Metanephros (tissue), 1 donor: ENCODE measurements around the gene PPIH. TPM values are rescaled to one million over a fixed set of nuclear protein-coding genes. Genes with fewer than 3 reads are reported as not detected.

Source experiments
- total RNA-seq: library from RNA; depleted of rRNA; stranded (reverse); fragments of >200 nt; gene quantifications from one replicate; pipeline ENCODE4 v1.2.3, GENCODE V29; 2014

The PPIH gene
- total RNA-seq, result 25.9 TPM

DNA sequence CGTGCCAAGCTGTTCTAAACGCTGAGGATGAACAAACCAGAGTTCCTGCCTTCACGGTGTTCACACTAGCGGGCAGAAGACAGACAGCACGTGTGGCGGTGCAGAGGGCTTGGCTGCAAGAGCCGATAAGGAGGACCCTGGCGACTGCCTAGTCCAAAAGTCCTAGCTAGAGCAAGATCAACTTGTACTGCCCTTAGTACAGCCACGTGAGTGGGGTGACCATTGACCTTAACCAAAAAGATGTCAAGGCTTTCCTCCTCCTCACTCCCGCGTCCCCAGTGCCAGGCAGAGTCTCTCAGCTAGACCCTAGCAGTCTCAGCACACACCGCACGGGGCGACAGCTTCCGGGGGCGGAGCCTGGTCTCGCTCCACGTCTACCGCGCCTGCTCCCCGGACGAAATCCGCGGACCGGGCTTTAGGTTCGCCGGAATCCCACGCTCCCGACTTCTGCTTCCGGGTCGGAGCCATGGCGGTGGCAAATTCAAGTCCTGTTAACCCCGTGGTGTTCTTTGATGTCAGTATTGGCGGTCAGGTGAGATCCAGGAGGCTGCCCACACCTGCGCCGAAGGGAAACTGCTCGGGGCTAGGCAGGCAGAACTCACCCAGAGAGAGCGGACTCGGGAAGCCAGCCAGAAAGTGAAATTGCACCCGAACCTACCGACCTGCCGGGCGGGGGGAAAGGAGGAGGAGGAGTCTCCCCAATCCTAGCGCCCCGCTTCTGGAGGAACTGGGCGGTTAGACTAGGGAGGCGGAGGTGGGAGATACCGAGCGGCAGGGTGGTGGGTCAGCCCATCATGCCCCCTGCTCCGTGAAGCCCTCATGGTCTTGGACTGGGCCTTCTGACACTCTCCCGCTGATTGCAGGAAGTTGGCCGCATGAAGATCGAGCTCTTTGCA lies at the start of gene PPIH:
TSS of gene PPIH (plus strand) at position 443 of the 896 bp plus-strand sequence. CDS start at position 467, 24 bp downstream.

DNA sequence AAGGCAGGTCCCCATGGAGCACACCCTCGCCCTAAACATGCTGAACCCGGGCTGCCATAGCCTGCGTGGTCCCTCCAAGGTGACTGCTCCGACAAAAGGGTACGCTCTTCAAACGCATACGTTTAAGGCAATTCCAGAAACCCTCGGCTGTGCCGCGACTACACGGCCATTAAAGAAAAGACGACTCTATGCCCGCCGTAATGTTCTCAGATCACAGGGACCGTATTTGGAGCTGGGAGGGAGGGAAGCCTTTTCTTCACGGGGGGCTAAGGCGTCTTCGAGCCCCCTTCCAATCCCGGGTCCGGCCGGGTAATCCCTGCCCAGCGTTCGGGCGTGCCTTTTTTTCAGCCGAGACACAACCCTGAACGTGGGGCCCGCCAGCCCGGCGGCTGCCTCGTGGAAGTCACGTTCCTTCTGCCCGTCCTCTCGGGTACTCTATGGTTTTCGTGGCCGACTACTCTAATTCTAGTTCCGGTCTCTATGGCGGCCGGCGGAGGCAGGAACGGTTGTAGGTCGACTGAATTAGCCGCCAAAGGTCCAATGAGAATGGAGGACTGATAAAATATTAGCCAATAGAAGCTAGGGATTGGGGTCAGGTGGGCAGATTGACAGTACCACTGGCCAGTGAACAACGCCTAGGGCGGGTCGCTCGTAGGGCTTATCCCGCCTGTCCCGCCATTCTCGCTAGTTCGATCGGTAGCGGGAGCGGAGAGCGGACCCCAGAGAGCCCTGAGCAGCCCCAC lies 23.7 kb downstream of the PPIH start, which contains the start of gene YBX1:
TSS of gene YBX1 (plus strand) at position 678 of the 743 bp plus-strand sequence. CDS start 148 bp downstream, outside the sequence.

Other genes starting within 250 kb of the PPIH start
- gene ZMYND12, start 202.4 kb upstream of the PPIH start, total RNA-seq, result 3.5 TPM
- gene PPCS, start 201.9 kb upstream of the PPIH start, total RNA-seq, result 27.7 TPM
- gene CCDC30, start 195.1 kb upstream of the PPIH start, total RNA-seq, result 16.0 TPM
- gene YBX1, start 24.0 kb downstream of the PPIH start, total RNA-seq, result 289 TPM
- gene CLDN19, start 81.8 kb downstream of the PPIH start, total RNA-seq, result 93.1 TPM
- 49.4 TPM for gene P3H1, start 108.6 kb downstream of the PPIH start, total RNA-seq
- 3.7 TPM for gene C1orf50, start 108.8 kb downstream of the PPIH start, total RNA-seq
- 0.47 TPM for gene TMEM269, start 126.6 kb downstream of the PPIH start, total RNA-seq
- 14.5 TPM for gene ERMAP, start 158.7 kb downstream of the PPIH start, total RNA-seq
- 19.0 TPM for gene SVBP, start 159.0 kb downstream of the PPIH start, total RNA-seq
- 14.1 TPM for gene ZNF691, start 188.2 kb downstream of the PPIH start, total RNA-seq